Spleen (tissue), 11 donors: ENCODE results near the gene EVI5. TPM values are rescaled to one million over a fixed set of nuclear protein-coding genes. Genes with fewer than 3 reads are reported as not detected.
A peak's percentile ranks its signal among the peaks of the same experiment; 100 is the strongest.

ENCODE experiments used
- DNase-seq: peaks from one replicate; pipeline ENCODE4 v3.0.0-alpha.2; 2020
- H3K27ac ChIP-seq, 8 donors: fragments of 200-600 bp; sonication (generic) in 7 of 8; 1 replicate in 4 of 8; 2 replicates in 4 of 8; pipeline versions ENCODE4 v1.5.0 to v1.8.0; 2016 to 2021; ENCODE audit warnings: inconsistent platforms in 4 of 8, mild to moderate bottlenecking in 4 of 8, moderate library complexity in 1 of 8
- H3K27me3 ChIP-seq, 7 donors: fragments of 200-600 bp; sonication (generic) in 6 of 7; replicated peaks in 1 of 7; 1 replicate in 4 of 7; 2 replicates in 3 of 7; pipeline versions ENCODE4 v1.5.0 to v1.8.0; 2016 to 2021; ENCODE audit warnings: inconsistent platforms in 3 of 7, mild to moderate bottlenecking in 1 of 7
- H3K36me3 ChIP-seq, 6 donors: fragments of 200-600 bp; sonication (generic) in 5 of 6; 1 replicate in 4 of 6; 2 replicates in 2 of 6; pipeline versions ENCODE4 v1.5.0 to v1.8.0; 2016 to 2021; ENCODE audit warnings: inconsistent platforms in 2 of 6
- H3K4me1 ChIP-seq, 6 donors: fragments of 200-600 bp; sonication (generic) in 5 of 6; 1 replicate in 3 of 6; 2 replicates in 3 of 6; pipeline versions ENCODE4 v1.5.0 to v1.8.0; 2016 to 2021; ENCODE audit warnings: inconsistent platforms in 3 of 6
- H3K4me3 ChIP-seq, 8 donors: fragments of 200-600 bp; sonication (generic) in 7 of 8; 1 replicate in 4 of 8; 2 replicates in 4 of 8; pipeline versions ENCODE4 v1.5.0 to v1.8.0; 2016 to 2021; ENCODE audit warnings: inconsistent platforms in 4 of 8, mild to moderate bottlenecking in 4 of 8, moderate library complexity in 2 of 8
- H3K9me3 ChIP-seq, 8 donors: fragments of 200-600 bp; sonication (generic) in 7 of 8; 1 replicate in 4 of 8; 2 replicates in 4 of 8; pipeline versions ENCODE4 v1.5.0 to v1.8.0; 2016 to 2021; ENCODE audit warnings: inconsistent platforms in 4 of 8
- POLR2A ChIP-seq, 3 donors: fragments of 450-650 bp; IDR thresholded peaks; one replicate each; pipeline ENCODE4 v1.5.1; 2017; ENCODE audit warnings: antibody characterized with exemption in 3 of 3, mild to moderate bottlenecking in 1 of 3
- POLR2AphosphoS5 ChIP-seq, 3 donors: sonication (generic); formaldehyde crosslinking; IDR thresholded peaks; one replicate each; pipeline ENCODE4 v1.5.1; 2017; ENCODE audit warnings: antibody characterized with exemption in 3 of 3
- WGBS, 5 donors: extraction: QIAGEN DNeasy Blood & Tissue Kit in 3 of 5; methylation state at CpG; one replicate each; pipeline versions ENCODE4 v1.1.5 to v1.1.7; 2013 to 2018; 5-methylcytosine and 5-hydroxymethylcytosine counted together
- intact Hi-C: fragments of 100-400 bp; cut with DNase I; formaldehyde crosslinking; loops from one replicate; pipeline ENCODE4 v1.15.0; 2023; ENCODE audit warnings: low total_unique reads
- polyA plus RNA-seq, 3 donors: library from polyadenylated mRNA; stranded (reverse); fragments of 200-250 nt; gene quantifications; one replicate each; pipeline ENCODE4 v1.2.1, GENCODE V29; 2013
- total RNA-seq, 7 donors: library from RNA; depleted of rRNA in 3 of 7; stranded (reverse); fragments of >200 nt in 3 of 7; fragmentation: NEBNext Ultra II Directional in 4 of 7; extraction: Animal tissue kit (Norgen Biotek cat#: 25700) in 4 of 7; gene quantifications; one replicate each; pipeline versions ENCODE4 v1.1.0 to v1.2.1, GENCODE V29; 2016 to 2021
- TF ChIP-seq, protein P1 (sequence below), 11 experiments: fragments of 200-600 bp in 7 of 11; fragments of 450-650 bp in 4 of 11; sonication (generic) in 4 of 11; IDR thresholded peaks in 8 of 11; conservative IDR thresholded peaks in 3 of 11; 1 replicate in 7 of 11; 2 replicates in 4 of 11; pipeline versions ENCODE4 v1.4.0 to v1.8.0; 2016 to 2021; ENCODE audit warnings: antibody characterized with exemption in 11 of 11, inconsistent platforms in 4 of 11, mild to moderate bottlenecking in 1 of 11
- donor health status: healthy with polysubstance abuse.
- donor health status: DM: no; HTN: no; CAD: no; lungs with moderate emphysema.
- donor health status: DM: no; HTN: no; CAD: no.
- donor health status: Bipolar disorder and iron deficiency.
- donor health status: healthy.
- donor health status: DM: no; HTN: no; CAD: no.
- donor health status: DM: yes; HTN: yes; CAD: no.

The EVI5 gene
- total and polyA plus RNA-seq, 10 donors, result 1.7 to 38.3 (median 27.0) TPM

DNA sequence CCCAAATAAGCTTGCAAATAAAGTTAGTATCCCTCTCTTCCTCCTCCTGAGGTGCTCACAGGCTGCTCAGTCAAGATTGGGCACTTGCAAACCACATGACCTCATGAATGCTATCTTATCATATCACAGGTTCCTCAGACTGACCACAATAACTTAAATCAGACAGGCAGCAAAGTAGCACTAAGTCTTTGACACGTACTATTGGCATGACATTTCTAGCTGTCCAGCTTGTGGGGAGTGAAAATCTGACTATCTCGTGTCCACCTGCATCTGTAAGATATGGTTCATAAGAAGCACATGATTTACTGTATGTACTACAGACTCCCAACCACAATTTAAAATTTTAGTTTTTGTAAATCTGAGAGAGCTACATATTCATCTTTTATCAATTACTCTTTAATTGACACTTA lies 240.1 kb downstream of the EVI5 start:
- Histone ChIP-seq H3K36me3 (no peaks in the 10 kb centered on the region), H3K4me1 (no peaks in the 10 kb centered on the region), H3K9me3 (no peaks in the 10 kb centered on the region), H3K4me3 (no peak overlapping the region), H3K27me3 (no peaks in the 10 kb centered on the region), H3K27ac (no peak overlapping the region)
- 57 to 88% (median 79%) methylated on average over 2 of the region's 2 CpGs for WGBS, 5 donors
- no peak for DNase-seq
- intact Hi-C loops, result no loop called here
- no peak for TF ChIP-seq POLR2A (IDR thresholded peaks at IDR 0.05)
- no peak for TF ChIP-seq POLR2AphosphoS5 (IDR thresholded peaks at IDR 0.05)
- TF ChIP-seq, protein P1, sequence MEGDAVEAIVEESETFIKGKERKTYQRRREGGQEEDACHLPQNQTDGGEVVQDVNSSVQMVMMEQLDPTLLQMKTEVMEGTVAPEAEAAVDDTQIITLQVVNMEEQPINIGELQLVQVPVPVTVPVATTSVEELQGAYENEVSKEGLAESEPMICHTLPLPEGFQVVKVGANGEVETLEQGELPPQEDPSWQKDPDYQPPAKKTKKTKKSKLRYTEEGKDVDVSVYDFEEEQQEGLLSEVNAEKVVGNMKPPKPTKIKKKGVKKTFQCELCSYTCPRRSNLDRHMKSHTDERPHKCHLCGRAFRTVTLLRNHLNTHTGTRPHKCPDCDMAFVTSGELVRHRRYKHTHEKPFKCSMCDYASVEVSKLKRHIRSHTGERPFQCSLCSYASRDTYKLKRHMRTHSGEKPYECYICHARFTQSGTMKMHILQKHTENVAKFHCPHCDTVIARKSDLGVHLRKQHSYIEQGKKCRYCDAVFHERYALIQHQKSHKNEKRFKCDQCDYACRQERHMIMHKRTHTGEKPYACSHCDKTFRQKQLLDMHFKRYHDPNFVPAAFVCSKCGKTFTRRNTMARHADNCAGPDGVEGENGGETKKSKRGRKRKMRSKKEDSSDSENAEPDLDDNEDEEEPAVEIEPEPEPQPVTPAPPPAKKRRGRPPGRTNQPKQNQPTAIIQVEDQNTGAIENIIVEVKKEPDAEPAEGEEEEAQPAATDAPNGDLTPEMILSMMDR (IDR thresholded peaks at IDR 0.05 in 8 of 11, conservative IDR thresholded peaks at IDR 0.05 in 3 of 11), result no peak

DNA sequence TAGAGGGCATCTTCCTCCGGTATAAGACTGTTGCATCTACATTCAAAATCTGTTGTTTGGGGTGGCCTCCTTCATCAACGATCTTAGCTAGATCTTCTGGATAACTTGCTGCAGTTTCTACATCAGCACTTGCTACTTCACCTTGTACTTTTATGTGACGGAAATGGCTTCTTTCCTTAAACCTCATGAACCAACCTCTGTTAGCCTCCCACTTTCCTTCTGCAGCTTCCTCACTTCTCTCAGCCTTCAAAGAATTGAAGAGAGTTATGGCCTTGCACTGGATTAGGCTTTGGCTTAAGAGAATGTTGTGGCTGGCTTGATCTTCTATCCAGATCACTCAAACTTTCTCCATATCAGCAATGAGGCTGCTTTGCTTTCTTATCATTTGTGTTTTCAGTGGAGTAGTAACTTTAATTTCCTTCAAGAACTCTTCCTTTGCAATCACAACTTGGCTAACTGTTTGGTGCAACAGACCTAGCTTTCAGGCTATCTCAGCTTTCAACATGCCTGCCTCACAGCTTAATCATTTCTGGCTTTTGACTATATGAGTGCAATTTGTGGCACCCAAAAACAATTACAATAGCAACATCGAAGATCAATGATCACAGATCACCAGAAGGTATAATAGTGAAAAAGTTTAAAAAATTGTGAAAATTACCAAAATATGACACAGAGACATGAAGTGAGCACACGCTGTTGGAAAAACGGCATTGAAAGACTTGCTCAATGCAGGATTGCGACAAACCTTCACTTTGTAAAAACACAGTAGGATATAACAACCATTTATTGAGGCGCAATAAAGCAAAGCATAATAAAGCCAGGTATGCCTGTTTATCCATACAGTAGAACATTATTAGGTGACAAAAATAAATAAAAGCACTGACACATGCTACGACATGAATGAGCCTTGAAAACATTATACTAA lies 241.5 kb downstream of the EVI5 start:
- Histone ChIP-seq H3K27ac (peak overlapping the region in 2 of 8 donors; percentile 5 to 7), H3K27me3 (no peaks in the 10 kb centered on the region), H3K4me1 (peaks cover 0 to 7% (median 7%) of the 10 kb centered on the region in 6 donors), H3K9me3 (no peaks in the 10 kb centered on the region), H3K4me3 (no peak overlapping the region), H3K36me3 (no peaks in the 10 kb centered on the region)
- TF ChIP-seq, protein P1 (IDR thresholded peaks at IDR 0.05 in 8 of 11, conservative IDR thresholded peaks at IDR 0.05 in 3 of 11), result no peak
- TF ChIP-seq POLR2AphosphoS5 (IDR thresholded peaks at IDR 0.05), result no peak
- TF ChIP-seq POLR2A (IDR thresholded peaks at IDR 0.05), result no peak
- 69 to 90% (median 81%) methylated on average over 9 of the region's 9 CpGs for WGBS, 5 donors
- no peak for DNase-seq
- intact Hi-C loops, result no loop called here

DNA sequence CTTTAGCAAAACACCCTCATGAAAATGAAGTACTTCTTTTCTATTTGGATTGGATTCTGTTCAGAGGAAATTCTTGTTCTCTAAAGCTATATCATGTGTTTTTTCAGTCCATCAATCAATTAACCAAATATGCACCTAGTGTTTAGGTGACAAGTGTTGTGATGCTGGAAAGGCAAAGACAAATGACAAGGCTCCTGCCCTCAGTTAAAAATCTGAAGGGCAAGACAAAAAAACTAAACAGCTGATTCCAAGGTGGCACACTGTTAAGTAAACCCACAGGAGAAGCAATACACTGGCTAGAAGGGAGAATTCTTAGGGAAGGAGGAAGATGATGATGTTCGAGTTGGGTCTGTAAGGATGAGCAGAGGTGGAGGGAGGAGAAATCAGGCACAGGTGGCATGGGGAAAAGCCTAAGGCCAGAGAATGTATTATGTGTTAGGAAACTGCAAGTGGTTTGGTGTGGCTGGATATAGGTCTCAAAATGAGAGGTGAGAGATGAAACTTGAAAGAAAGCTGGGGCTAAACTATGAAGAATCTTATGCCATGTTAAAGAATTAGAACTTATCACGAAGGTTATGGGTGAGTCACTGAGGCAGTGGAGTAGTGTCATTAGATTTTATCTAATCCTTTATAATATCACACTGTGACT lies 246.4 kb downstream of the EVI5 start:
- DNase-seq, result no peak
- WGBS, 5 donors, result 65 to 80% (median 75%) methylated on average over 2 of the region's 2 CpGs
- Histone ChIP-seq H3K27ac (peak overlapping the region in 7 of 8 donors; percentile 38 to 62 (median 52)), H3K27me3 (no peaks in the 10 kb centered on the region), H3K36me3 (no peaks in the 10 kb centered on the region), H3K4me3 (no peak overlapping the region), H3K4me1 (peaks cover 12 to 35% (median 31%) of the 10 kb centered on the region in 6 donors), H3K9me3 (peaks cover 0 to 6% (median 2%) of the 10 kb centered on the region in 8 donors)
- intact Hi-C loops, result no loop called here
- TF ChIP-seq, protein P1 (IDR thresholded peaks at IDR 0.05 in 8 of 11, conservative IDR thresholded peaks at IDR 0.05 in 3 of 11), result no peak
- TF ChIP-seq POLR2AphosphoS5 (IDR thresholded peaks at IDR 0.05) (no peak), POLR2A (IDR thresholded peaks at IDR 0.05) (no peak)

DNA sequence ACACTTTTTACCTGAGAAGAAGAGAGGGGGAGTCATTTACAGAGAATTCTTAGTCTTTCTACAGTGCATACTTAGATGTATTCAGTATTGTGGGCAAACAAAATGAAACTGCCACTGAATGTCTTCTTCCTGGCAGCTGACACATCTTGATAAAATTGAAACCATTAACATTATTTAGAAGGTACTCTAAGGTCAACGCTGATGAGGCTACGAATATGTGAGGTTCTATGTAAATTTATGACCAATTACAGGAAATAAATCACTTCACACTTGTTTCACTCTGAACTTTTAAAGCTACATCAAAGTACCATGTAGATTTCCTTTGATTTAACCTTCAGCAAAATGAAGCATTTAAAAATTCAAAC lies 246.9 kb downstream of the EVI5 start:
- Histone ChIP-seq H3K27ac (peak overlapping the region in 7 of 8 donors; percentile 38 to 62 (median 52)), H3K27me3 (no peaks in the 10 kb centered on the region), H3K36me3 (no peaks in the 10 kb centered on the region), H3K9me3 (peaks cover 0 to 6% (median 2%) of the 10 kb centered on the region in 8 donors), H3K4me3 (no peak overlapping the region), H3K4me1 (peaks cover 12 to 35% (median 31%) of the 10 kb centered on the region in 6 donors)
- WGBS, 5 donors, result 4 to 10% (median 9%) methylated on average over 2 of the region's 2 CpGs
- TF ChIP-seq, protein P1 (IDR thresholded peaks at IDR 0.05 in 8 of 11, conservative IDR thresholded peaks at IDR 0.05 in 3 of 11), result no peak
- TF ChIP-seq POLR2A (IDR thresholded peaks at IDR 0.05) (no peak), POLR2AphosphoS5 (IDR thresholded peaks at IDR 0.05) (no peak)
- no peak for DNase-seq
- intact Hi-C loops, result no loop called here
